Coronary artery (tissue), 2 donors: ENCODE results near the gene CELF2.

ENCODE experiments used
- DNase-seq: peaks from one replicate; pipeline ENCODE4 v3.0.0-alpha.2; 2017; ENCODE audit warnings: low spot score
- H3K27ac ChIP-seq, 2 donors: fragments of 200-600 bp; sonication (generic); one replicate each; pipeline ENCODE4 v1.5.1; 2016 to 2019
- H3K4me3 ChIP-seq: fragments of 200-600 bp; sonication (generic); 2 replicates; pipeline ENCODE4 v1.5.1; 2016; ENCODE audit warnings: mild to moderate bottlenecking, moderate library complexity
- CTCF ChIP-seq: fragments of 200-600 bp; sonication (generic); IDR thresholded peaks from one replicate; pipeline ENCODE4 v1.5.1; 2019; ENCODE audit warnings: antibody characterized with exemption

Gene CELF2

DNA sequence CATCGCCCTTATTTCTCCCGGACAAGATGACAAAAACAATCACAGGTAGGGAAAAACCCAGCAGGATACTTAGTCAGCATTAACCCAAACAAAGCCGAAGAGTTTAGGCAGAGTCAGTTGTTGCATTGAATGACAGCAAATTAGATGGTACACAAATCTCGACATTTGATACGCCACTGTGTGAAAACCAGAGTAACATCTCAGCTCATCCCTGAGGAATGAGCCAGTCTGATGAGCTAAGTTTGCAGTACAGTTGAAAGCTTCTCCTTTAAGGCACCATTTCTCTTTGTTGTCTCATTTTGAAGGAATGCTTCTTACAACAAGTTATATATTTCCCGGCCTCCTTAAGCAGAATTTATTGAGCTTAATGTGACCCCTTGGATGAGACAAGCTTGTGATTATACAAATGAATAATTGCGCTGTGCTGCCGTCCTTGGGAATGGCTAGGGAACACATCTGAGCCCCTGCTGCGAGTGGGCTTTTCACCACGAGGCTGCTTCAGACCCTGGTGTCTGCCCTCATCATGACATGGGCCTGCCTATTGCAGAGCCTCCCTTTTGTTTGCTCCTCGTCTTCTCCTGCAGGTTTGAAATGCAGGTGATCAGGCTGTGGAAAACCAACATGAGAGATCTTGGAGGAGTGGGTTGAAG is 137.3 kb downstream of the CELF2 start:
- Histone ChIP-seq H3K27ac (no peak overlapping the region), H3K4me3 (no peak overlapping the region)
- TF ChIP-seq CTCF = no peak
- DNase-seq = no peak

GRCh38 chr10:11156480-11156879 is 138.8 kb downstream of the CELF2 start:
- no peak for DNase-seq

DNA sequence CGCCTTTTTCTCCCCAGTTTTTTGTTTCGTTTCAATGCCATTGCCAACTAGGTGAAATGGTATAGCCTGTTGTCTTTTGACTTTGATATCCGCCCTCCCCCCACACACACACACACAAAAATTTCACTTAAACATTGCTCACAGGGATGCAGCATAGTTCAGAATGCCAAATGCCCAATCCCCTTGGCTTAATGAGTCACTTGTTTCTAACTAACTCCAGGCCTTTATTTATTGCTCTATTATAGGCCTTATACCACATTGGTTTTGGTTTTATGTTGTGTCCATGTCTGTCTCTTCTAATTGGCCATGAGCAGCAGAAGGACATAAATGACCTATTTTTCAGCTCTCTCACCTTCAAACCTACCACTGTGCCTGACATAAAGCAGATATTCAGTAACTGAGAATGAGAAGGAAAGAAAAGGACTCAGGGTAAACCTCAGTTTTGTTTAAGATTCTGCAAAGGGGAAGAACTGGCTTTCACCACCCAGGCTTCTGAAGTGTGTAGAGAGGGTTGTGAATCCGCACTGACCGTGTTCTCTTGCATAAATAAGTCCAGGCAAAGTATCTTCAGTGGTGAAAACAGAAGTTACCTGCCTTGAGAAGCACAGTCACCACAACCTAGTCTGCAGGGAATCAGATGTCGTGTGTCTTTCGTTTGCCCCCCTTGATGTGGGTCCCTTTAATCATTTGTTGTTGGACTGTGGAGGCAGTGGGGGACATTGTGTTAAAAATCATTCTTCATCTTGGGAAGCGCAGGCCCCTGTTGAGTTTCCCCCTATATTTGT is 139.8 kb downstream of the CELF2 start:
- TF ChIP-seq CTCF = no peak
- DNase-seq = no peak
- Histone ChIP-seq H3K4me3 (no peak overlapping the region), H3K27ac (no peak overlapping the region)

More at GRCh38 chr10:11156480-11156879, 138.8 kb downstream of the CELF2 start:
- no peak overlapping the region for H3K4me3 ChIP-seq
- TF ChIP-seq CTCF = no peak
- no peak overlapping the region for H3K27ac ChIP-seq

GRCh38 chr10:11158080-11158479 is 140.4 kb downstream of the CELF2 start:
- no peak overlapping the region for H3K27ac ChIP-seq
- no peak for TF ChIP-seq CTCF
- no peak overlapping the region for H3K4me3 ChIP-seq
- DNase-seq = no peak

GRCh38 chr10:11159543-11160215 is 142.0 kb downstream of the CELF2 start:
- DNase-seq = no peak
- H3K27ac ChIP-seq = no peak overlapping the region
- no peak overlapping the region for H3K4me3 ChIP-seq
- TF ChIP-seq CTCF = no peak

GRCh38 chr10:11161096-11161495 is 143.4 kb downstream of the CELF2 start:
- TF ChIP-seq CTCF = no peak
- Histone ChIP-seq H3K27ac (peak overlapping the region in 1 of 2 donors; percentile 71), H3K4me3 (no peak overlapping the region)
- DNase-seq = no peak
